ENCODE results near the gene RBM20. TPM values are rescaled to one million over a fixed set of nuclear protein-coding genes. Genes with fewer than 3 reads are reported as not detected.
"Not testable (repeated sequence)": the region's sequence is repeated elsewhere in the genome, so short reads cannot be mapped to it uniquely, and the experiment has no call there.

The RBM20 gene
- total RNA-seq, 1 donor from 2014 or later = 0.13 TPM

- DNase-seq (ENCODE audit: low read depth, low spot score) = no peak
Measured at GRCh38 chr10:110625356-110625894, 18.7 kb upstream of the RBM20 start.

GRCh38 chr10:110625951-110626855 lies 17.9 kb upstream of the RBM20 start:
- DNase-seq (ENCODE audit: low read depth, low spot score) = no peak

- no peak for DNase-seq (ENCODE audit: low read depth, low spot score)
Measured at GRCh38 chr10:110628161-110628560, 16.0 kb upstream of the RBM20 start.

GRCh38 chr10:110629680-110630191 lies 14.4 kb upstream of the RBM20 start:
- no peak for DNase-seq (ENCODE audit: low read depth, low spot score)

GRCh38 chr10:110631934-110632333 lies 12.2 kb upstream of the RBM20 start:
- DNase-seq (ENCODE audit: low read depth, low spot score) = no peak

- no peak for DNase-seq (ENCODE audit: low read depth, low spot score)
Measured at GRCh38 chr10:110632591-110633215, 11.4 kb upstream of the RBM20 start.

- DNase-seq (ENCODE audit: low read depth, low spot score) = no peak
Measured at GRCh38 chr10:110634527-110635209, 9.5 kb upstream of the RBM20 start.

GRCh38 chr10:110636572-110636931 lies 7.6 kb upstream of the RBM20 start:
- no peak for DNase-seq (ENCODE audit: low read depth, low spot score)

- no peak for DNase-seq (ENCODE audit: low read depth, low spot score)
Measured at GRCh38 chr10:110636932-110637557, 7.1 kb upstream of the RBM20 start.

GRCh38 chr10:110637558-110638053 lies 6.5 kb upstream of the RBM20 start:
- no peak for DNase-seq (ENCODE audit: low read depth, low spot score)

GRCh38 chr10:110638319-110638718 lies 5.8 kb upstream of the RBM20 start:
- no peak for DNase-seq (ENCODE audit: low read depth, low spot score)

GRCh38 chr10:110639046-110639445 lies 5.1 kb upstream of the RBM20 start:
- DNase-seq (ENCODE audit: low read depth, low spot score) = not testable (repeated sequence)

GRCh38 chr10:110639858-110640257 lies 4.3 kb upstream of the RBM20 start:
- not testable (repeated sequence) for DNase-seq (ENCODE audit: low read depth, low spot score)

GRCh38 chr10:110641256-110641655 lies 2.9 kb upstream of the RBM20 start:
- DNase-seq (ENCODE audit: low read depth, low spot score) = no peak

- no peak for DNase-seq (ENCODE audit: low read depth, low spot score)
Measured at GRCh38 chr10:110642204-110643034, 1.7 kb upstream of the RBM20 start.

GRCh38 chr10:110643035-110643652 lies 992 bp upstream of the RBM20 start:
- no peak for DNase-seq (ENCODE audit: low read depth, low spot score)

GRCh38 chr10:110644598-110645462 lies 694 bp downstream of the RBM20 start:
- no peak for DNase-seq (ENCODE audit: low read depth, low spot score)

- no peak for DNase-seq (ENCODE audit: low read depth, low spot score)
Measured at GRCh38 chr10:110646417-110647135, 2.4 kb downstream of the RBM20 start.

All from pulmonary artery endothelial cell (primary cell).